HepG2 (cell line): ENCODE measurements around the gene KLRG1. TPM values are rescaled to one million over a fixed set of nuclear protein-coding genes. Genes with fewer than 3 reads are reported as not detected.
A peak's percentile ranks its signal among the peaks of the same experiment; 100 is the strongest.

Experiments used
- ATAC-seq: fragments of 200-7000 bp; cut with Tn5 transposase; 3 replicates; pipeline ENCODE4 v1.9.1; 2020; ENCODE audit warnings: mild to moderate bottlenecking, moderate library complexity
- BruUV-seq: library from RNA; stranded (reverse); fragments of 400-500 nt; replicated peaks from 2 replicates; lab custom pipeline; 2021; lab: Mats Ljungman, UMichigan
- CTCF ChIA-PET: fragments of 300-600 bp; formaldehyde crosslinking; extraction: SDS; loops from one replicate; lab custom pipeline; 2021; ENCODE audit warnings: low total read pairs, inconsistent platforms, low intra/inter-chr PET ratio; lab: Yijun Ruan, JAX
- POLR2A ChIA-PET: fragments of 350-600 bp; sonication (Branson Sonifier 250); formaldehyde crosslinking; loops from one replicate; lab custom pipeline; 2020; ENCODE audit warnings: antibody characterized with exemption, inconsistent platforms; lab: Yijun Ruan, JAX
- DNase-seq: peaks from one replicate; pipeline ENCODE4 v3.0.0-alpha.2; 2015; ENCODE audit warnings: low spot score
- FAIRE-seq: peaks from 3 replicates; lab custom pipeline; 2011; peaks lifted over from hg19 to GRCh38; lab: Jason Lieb, UNC
- H2AFZ ChIP-seq: one replicate; pipeline ENCODE4 v1.6.1; 2011; ENCODE audit warnings: low read length, inconsistent platforms
- H3K27ac ChIP-seq: fragments of 300-600 bp; 3 replicates; pipeline ENCODE4 v1.8.0; 2011; ENCODE audit warnings: mixed run types, mild to moderate bottlenecking, mixed read lengths, low read length, inconsistent platforms; ENCODE audit not compliant: insufficient read depth; ENCODE audit errors: extremely low read length
- H3K27me3 ChIP-seq, 2 experiments: fragments of 200-600 bp in 1 of 2; 2 replicates in 1 of 2; 3 replicates in 1 of 2; pipeline versions ENCODE4 v1.6.0 to v1.8.0; 2011; ENCODE audit warnings: low read length in 2 of 2, mild to moderate bottlenecking in 2 of 2, moderate library complexity in 2 of 2, inconsistent platforms in 1 of 2; ENCODE audit not compliant: insufficient read depth in 2 of 2, control insufficient read depth in 1 of 2
- H3K36me3 ChIP-seq, 2 experiments: fragments of 200-600 bp in 1 of 2; replicated peaks in 1 of 2; 2 replicates in 1 of 2; 3 replicates in 1 of 2; pipeline versions ENCODE4 v1.5.1 to v1.8.0; 2011; ENCODE audit warnings: low read length in 2 of 2, inconsistent platforms in 1 of 2; ENCODE audit not compliant: insufficient read depth in 2 of 2, control insufficient read depth in 1 of 2
- H3K4me1 ChIP-seq: 2 replicates; pipeline ENCODE4 v1.5.1; 2012; ENCODE audit warnings: low read length, inconsistent platforms; ENCODE audit not compliant: insufficient read depth
- H3K4me2 ChIP-seq: 2 replicates; pipeline ENCODE4 v1.6.0; 2011; ENCODE audit warnings: low read depth, low read length, inconsistent platforms
- H3K4me3 ChIP-seq, 3 experiments: fragments of 200-600 bp in 1 of 3; sonication (generic), shearing (Covaris generic) in 1 of 3; replicated peaks in 1 of 3; 2 replicates each; pipeline ENCODE4 v1.5.1; 2011 to 2016; ENCODE audit warnings: low read length in 3 of 3, inconsistent platforms in 2 of 3, low read depth in 2 of 3, mild to moderate bottlenecking in 2 of 3, control low read depth in 1 of 3, mixed read lengths in 1 of 3; ENCODE audit not compliant: insufficient read depth in 1 of 3
- H3K79me2 ChIP-seq: one replicate; pipeline ENCODE4 v1.6.1; 2011; ENCODE audit warnings: low read length, inconsistent platforms; ENCODE audit not compliant: insufficient read depth
- H3K9ac ChIP-seq: 2 replicates; pipeline ENCODE4 v1.6.0; 2011; ENCODE audit warnings: mild to moderate bottlenecking, low read depth, low read length, inconsistent platforms; ENCODE audit not compliant: insufficient read depth
- H3K9me3 ChIP-seq: 2 replicates; pipeline ENCODE4 v1.5.1; 2012; ENCODE audit warnings: mild to moderate bottlenecking, low read length
- H4K20me1 ChIP-seq: 2 replicates; pipeline ENCODE4 v1.6.0; 2011; ENCODE audit warnings: inconsistent platforms, mild to moderate bottlenecking, low read length, moderate library complexity; ENCODE audit not compliant: insufficient read depth
- CREB1 ChIP-seq, 2 experiments: fragments of 450-650 bp in 1 of 2; IDR thresholded peaks; 2 replicates each; pipeline ENCODE4 v1.6.1; 2016 to 2017; ENCODE audit warnings: control low read depth in 1 of 2, mild to moderate bottlenecking in 1 of 2, missing compliant biosample characterization in 1 of 2, missing genetic modification characterization in 1 of 2
- FOXA3 ChIP-seq: IDR thresholded peaks from 2 replicates; pipeline ENCODE4 v1.6.1; 2016; ENCODE audit warnings: missing genetic modification reagents, missing compliant biosample characterization
- FOXC1 ChIP-seq: sonication (generic); formaldehyde crosslinking; IDR thresholded peaks from 2 replicates; pipeline ENCODE4 v1.8.0; 2022; ENCODE audit warnings: mild to moderate bottlenecking, missing genetic modification reagents, borderline replicate concordance
- KDM1A ChIP-seq: IDR thresholded peaks from 2 replicates; pipeline ENCODE4 v1.6.1; 2016; ENCODE audit warnings: missing compliant biosample characterization
- KDM5B ChIP-seq: sonication (generic); formaldehyde crosslinking; IDR thresholded peaks from 2 replicates; pipeline ENCODE4 v1.4.0; 2020; ENCODE audit warnings: missing genetic modification reagents, mild to moderate bottlenecking, borderline replicate concordance
- MEIS1 ChIP-seq: sonication (generic); formaldehyde crosslinking; IDR thresholded peaks from 2 replicates; pipeline ENCODE4 v1.9.0; 2021; ENCODE audit warnings: mild to moderate bottlenecking, missing genetic modification reagents, moderate library complexity, borderline replicate concordance
- MTA3 ChIP-seq: sonication (generic); formaldehyde crosslinking; IDR thresholded peaks from 2 replicates; pipeline ENCODE4 v1.4.0; 2020; ENCODE audit warnings: missing genetic modification reagents
- NFKBIZ ChIP-seq: IDR thresholded peaks from 2 replicates; pipeline ENCODE4 v1.6.1; 2018; ENCODE audit warnings: missing genetic modification reagents, missing compliant biosample characterization
- NR3C1 ChIP-seq: sonication (generic); formaldehyde crosslinking; IDR thresholded peaks from 2 replicates; pipeline ENCODE4 v1.4.0; 2020; ENCODE audit warnings: missing genetic modification reagents
- PHB2 ChIP-seq: fragments of 450-650 bp; IDR thresholded peaks from 2 replicates; pipeline ENCODE4 v1.6.1; 2018; ENCODE audit not compliant: partially characterized antibody
- ZNF136 ChIP-seq: sonication (generic); formaldehyde crosslinking; IDR thresholded peaks from 2 replicates; pipeline ENCODE4 v1.8.1; 2022; ENCODE audit warnings: low read depth, mild to moderate bottlenecking, moderate library complexity, missing genetic modification reagents
- ZNF138 ChIP-seq: sonication (generic); formaldehyde crosslinking; IDR thresholded peaks from 2 replicates; pipeline ENCODE4 v1.5.0; 2020; ENCODE audit warnings: mild to moderate bottlenecking, low read depth, missing genetic modification reagents
- ZNF496 ChIP-seq: sonication (generic); formaldehyde crosslinking; IDR thresholded peaks from 2 replicates; pipeline ENCODE4 v1.8.1; 2023; ENCODE audit warnings: mild to moderate bottlenecking, moderate library complexity, missing genetic modification reagents; ENCODE audit not compliant: insufficient replicate concordance
- ZNF567 ChIP-seq: sonication (generic); formaldehyde crosslinking; IDR thresholded peaks from 2 replicates; pipeline ENCODE4 v1.8.1; 2023; ENCODE audit warnings: mild to moderate bottlenecking, missing genetic modification reagents, borderline replicate concordance
- ZNF615 ChIP-seq: sonication (generic); formaldehyde crosslinking; IDR thresholded peaks from 2 replicates; pipeline ENCODE4 v1.5.0; 2020; ENCODE audit warnings: mild to moderate bottlenecking, missing genetic modification reagents, borderline replicate concordance
- ZNF776 ChIP-seq: sonication (generic); formaldehyde crosslinking; IDR thresholded peaks from 2 replicates; pipeline ENCODE4 v1.4.0; 2020; ENCODE audit warnings: mild to moderate bottlenecking, missing genetic modification reagents
- ZNF777 ChIP-seq: sonication (generic); formaldehyde crosslinking; IDR thresholded peaks from 2 replicates; pipeline ENCODE4 v1.4.0; 2020; ENCODE audit warnings: missing genetic modification reagents
- WGBS: methylation state at CpG from one replicate; pipeline ENCODE4 v1.1.6; 2017; ENCODE audit warnings: low lambda C conversion rate; 5-methylcytosine and 5-hydroxymethylcytosine counted together
- in situ Hi-C: cut with HindIII; loops from 2 replicates; pipeline ENCODE4 v1.10.0; 2017; ENCODE audit warnings: low pct_unique_long_range_greater_than_20kb; ENCODE audit not compliant: extremely low pct_ligation_motif_present
- intact Hi-C: fragments of 100-400 bp; cut with micrococcal nuclease; formaldehyde crosslinking; loops from one replicate; pipeline ENCODE4 v1.10.0; 2022; ENCODE audit not compliant: unreplicated experiment
- polyA plus RNA-seq, 8 experiments: library from polyadenylated mRNA; depleted of rRNA in 3 of 8; stranded (reverse) in 7 of 8; unstranded in 1 of 8; fragments of >200 nt; fragmentation: Illumina TruSeq in 4 of 8; extraction: Trizol in 4 of 8; gene quantifications; 2 replicates each; pipeline versions ENCODE4 v1.2.1 to v1.2.3, GENCODE V29; 2011 to 2016; ENCODE audit warnings: low read depth in 4 of 8, missing spikeins in 1 of 8, mixed read lengths in 1 of 8; ENCODE audit not compliant: insufficient read depth in 1 of 8
- total RNA-seq, 5 experiments: library from RNA; depleted of rRNA; stranded (reverse); fragments of >200 nt; fragmentation: Illumina TruSeq; extraction: Trizol; gene quantifications; 2 replicates each; pipeline ENCODE4 v1.2.3, GENCODE V29; 2016; ENCODE audit warnings: low read depth in 1 of 5
- TF ChIP-seq, protein P1 (sequence below): sonication (generic); formaldehyde crosslinking; IDR thresholded peaks from 2 replicates; pipeline ENCODE4 v1.5.0; 2020; ENCODE audit warnings: mild to moderate bottlenecking, missing genetic modification reagents
- TF ChIP-seq, protein P2 (sequence below): sonication (generic); formaldehyde crosslinking; IDR thresholded peaks from 2 replicates; pipeline ENCODE4 v1.4.0; 2020; ENCODE audit warnings: missing genetic modification reagents, borderline replicate concordance

Gene KLRG1
- total and polyA plus RNA-seq, 2 of the 13 experiments (the other 11 are each of a cell fraction or from before 2014, with no cell fraction given) = 1.2 to 1.7 TPM

DNA sequence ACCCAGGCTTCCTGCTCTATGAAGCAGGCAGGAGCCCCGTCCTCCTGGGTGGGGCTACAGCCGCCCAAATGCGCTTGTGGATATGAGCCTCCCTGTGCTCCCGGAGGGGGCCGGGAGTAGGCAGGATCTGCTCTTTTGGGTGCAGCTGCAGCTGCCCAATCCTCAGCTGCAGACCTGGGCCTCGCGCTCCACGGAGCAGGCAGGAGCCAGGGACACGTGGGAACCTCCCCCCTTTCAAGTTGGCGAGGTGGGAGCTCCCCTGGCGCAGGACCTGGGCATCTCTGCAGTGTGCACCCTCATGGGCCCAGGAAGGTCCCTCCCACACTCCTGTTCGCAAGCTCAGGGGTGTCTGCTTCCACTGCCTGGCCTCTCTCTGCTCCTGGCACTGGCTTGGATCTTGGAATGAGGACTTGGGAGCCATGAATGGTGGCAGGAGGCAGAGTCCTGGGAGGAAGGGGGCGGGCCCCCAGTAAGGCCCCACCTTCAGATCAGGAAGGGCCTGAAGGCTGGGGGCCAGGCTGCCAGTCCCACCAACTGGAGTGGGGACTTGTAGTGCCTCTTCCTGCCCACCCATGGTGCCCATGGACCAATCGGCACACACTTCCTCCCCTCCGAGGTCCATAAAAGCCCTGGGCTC lies 61.3 kb downstream of the KLRG1 start:
- POLR2A ChIA-PET = interaction anchor here (1.0 kb wide), 1 partner anchor 15 kb away, joined by 3 read pairs; no protein-coding TSS in a partner anchor
- Histone ChIP-seq H3K9me3 (no peaks in the 10 kb centered on the region), H4K20me1 (no peaks in the 10 kb centered on the region), H3K4me3 (no peak overlapping the region), H3K9ac (no peak overlapping the region), H3K4me2 (no peak overlapping the region), H2AFZ (no peak overlapping the region), H3K36me3 (no peaks in the 10 kb centered on the region), H3K79me2 (no peaks in the 10 kb centered on the region), H3K27me3 (peaks cover 0 to 16% of the 10 kb centered on the region in 2 experiments; a peak in 4 of 5 replicates), H3K27ac (no peak overlapping the region), H3K4me1 (no peaks in the 10 kb centered on the region)
- TF ChIP-seq KDM5B = no peak
- TF ChIP-seq ZNF777 (CRISPR knock-in tag) = no peak
- TF ChIP-seq CREB1 (IDR thresholded peaks at IDR 0.05) = no peak
- no peak for TF ChIP-seq CREB1 (CRISPR knock-in tag; IDR thresholded peaks at IDR 0.05)
- no peak for TF ChIP-seq ZNF615
- no peak for TF ChIP-seq ZNF136
- TF ChIP-seq MEIS1 (CRISPR knock-in tag) = no peak
- TF ChIP-seq PHB2 = no peak
- no peak for TF ChIP-seq ZNF138 (CRISPR knock-in tag)
- no peak for TF ChIP-seq FOXC1 (CRISPR knock-in tag)
- TF ChIP-seq MTA3 (CRISPR knock-in tag) = no peak
- TF ChIP-seq, protein P1, sequence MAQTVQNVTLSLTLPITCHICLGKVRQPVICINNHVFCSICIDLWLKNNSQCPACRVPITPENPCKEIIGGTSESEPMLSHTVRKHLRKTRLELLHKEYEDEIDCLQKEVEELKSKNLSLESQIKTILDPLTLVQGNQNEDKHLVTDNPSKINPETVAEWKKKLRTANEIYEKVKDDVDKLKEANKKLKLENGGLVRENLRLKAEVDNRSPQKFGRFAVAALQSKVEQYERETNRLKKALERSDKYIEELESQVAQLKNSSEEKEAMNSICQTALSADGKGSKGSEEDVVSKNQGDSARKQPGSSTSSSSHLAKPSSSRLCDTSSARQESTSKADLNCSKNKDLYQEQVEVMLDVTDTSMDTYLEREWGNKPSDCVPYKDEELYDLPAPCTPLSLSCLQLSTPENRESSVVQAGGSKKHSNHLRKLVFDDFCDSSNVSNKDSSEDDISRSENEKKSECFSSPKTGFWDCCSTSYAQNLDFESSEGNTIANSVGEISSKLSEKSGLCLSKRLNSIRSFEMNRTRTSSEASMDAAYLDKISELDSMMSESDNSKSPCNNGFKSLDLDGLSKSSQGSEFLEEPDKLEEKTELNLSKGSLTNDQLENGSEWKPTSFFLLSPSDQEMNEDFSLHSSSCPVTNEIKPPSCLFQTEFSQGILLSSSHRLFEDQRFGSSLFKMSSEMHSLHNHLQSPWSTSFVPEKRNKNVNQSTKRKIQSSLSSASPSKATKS (CRISPR knock-in tag) = no peak
- no peak for TF ChIP-seq KDM1A
- TF ChIP-seq ZNF496 (CRISPR knock-in tag) = no peak
- TF ChIP-seq ZNF567 = no peak
- no peak for TF ChIP-seq FOXA3 (CRISPR knock-in tag)
- no peak for TF ChIP-seq NR3C1 (CRISPR knock-in tag)
- TF ChIP-seq, protein P2, sequence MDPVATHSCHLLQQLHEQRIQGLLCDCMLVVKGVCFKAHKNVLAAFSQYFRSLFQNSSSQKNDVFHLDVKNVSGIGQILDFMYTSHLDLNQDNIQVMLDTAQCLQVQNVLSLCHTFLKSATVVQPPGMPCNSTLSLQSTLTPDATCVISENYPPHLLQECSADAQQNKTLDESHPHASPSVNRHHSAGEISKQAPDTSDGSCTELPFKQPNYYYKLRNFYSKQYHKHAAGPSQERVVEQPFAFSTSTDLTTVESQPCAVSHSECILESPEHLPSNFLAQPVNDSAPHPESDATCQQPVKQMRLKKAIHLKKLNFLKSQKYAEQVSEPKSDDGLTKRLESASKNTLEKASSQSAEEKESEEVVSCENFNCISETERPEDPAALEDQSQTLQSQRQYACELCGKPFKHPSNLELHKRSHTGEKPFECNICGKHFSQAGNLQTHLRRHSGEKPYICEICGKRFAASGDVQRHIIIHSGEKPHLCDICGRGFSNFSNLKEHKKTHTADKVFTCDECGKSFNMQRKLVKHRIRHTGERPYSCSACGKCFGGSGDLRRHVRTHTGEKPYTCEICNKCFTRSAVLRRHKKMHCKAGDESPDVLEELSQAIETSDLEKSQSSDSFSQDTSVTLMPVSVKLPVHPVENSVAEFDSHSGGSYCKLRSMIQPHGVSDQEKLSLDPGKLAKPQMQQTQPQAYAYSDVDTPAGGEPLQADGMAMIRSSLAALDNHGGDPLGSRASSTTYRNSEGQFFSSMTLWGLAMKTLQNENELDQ (CRISPR knock-in tag) = no peak
- no peak for TF ChIP-seq NFKBIZ (CRISPR knock-in tag)
- no peak for TF ChIP-seq ZNF776 (CRISPR knock-in tag)
- peak; percentile 27 for ATAC-seq
- 47% methylated on average over 7 of the region's 15 CpGs for WGBS
- intact Hi-C loops (no loop called here), in situ Hi-C loops (no loop called here)
- DNase-seq = no peak
- no peak for FAIRE-seq
- BruUV-seq = no TSS peak
- CTCF ChIA-PET = interaction anchor here (2.9 kb wide), 1 partner anchor 368 kb away, joined by 15 read pairs; no protein-coding TSS in a partner anchor
